Measurements from ENCODE around the gene SEMA4C.

DNA sequence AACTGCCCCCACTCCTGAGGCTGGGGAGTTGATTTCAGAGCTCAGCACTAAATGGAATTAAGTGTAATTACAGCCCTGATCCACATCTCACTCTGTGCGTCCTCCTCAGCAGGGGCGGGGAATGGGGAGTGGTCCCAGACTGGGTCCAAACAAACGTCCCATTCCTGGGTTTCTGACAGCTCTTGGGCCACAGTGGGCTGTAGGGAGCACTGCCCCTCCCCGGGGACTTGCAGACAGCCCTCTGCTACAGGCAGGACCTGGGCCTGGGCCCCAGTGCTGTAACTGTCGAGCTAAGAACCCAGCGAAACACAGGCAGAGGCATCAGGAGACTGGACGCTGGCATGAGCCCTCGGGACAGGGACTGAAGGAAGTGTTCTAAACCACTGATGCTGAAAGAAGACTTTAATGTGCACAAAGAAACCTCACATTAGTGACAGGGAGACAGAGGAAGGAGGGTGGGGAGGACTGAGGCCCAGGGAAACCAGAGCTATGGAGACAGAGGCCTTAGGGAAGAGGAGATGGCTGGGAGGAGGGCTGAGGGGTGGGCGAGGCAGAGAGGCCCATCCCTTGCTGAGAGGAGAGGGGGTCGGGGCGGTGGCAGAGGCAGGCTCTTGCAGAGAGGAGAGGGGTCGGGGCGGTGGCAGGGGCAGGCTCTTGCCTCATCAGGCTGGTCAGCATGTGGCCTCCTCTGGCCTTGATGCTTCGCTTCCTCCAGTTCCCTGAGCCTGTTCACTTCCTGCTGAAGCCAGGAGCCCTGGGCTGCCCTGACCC, 5.8 kb upstream of the SEMA4C start:
- TF ChIP-seq, protein P1, sequence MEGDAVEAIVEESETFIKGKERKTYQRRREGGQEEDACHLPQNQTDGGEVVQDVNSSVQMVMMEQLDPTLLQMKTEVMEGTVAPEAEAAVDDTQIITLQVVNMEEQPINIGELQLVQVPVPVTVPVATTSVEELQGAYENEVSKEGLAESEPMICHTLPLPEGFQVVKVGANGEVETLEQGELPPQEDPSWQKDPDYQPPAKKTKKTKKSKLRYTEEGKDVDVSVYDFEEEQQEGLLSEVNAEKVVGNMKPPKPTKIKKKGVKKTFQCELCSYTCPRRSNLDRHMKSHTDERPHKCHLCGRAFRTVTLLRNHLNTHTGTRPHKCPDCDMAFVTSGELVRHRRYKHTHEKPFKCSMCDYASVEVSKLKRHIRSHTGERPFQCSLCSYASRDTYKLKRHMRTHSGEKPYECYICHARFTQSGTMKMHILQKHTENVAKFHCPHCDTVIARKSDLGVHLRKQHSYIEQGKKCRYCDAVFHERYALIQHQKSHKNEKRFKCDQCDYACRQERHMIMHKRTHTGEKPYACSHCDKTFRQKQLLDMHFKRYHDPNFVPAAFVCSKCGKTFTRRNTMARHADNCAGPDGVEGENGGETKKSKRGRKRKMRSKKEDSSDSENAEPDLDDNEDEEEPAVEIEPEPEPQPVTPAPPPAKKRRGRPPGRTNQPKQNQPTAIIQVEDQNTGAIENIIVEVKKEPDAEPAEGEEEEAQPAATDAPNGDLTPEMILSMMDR (IDR thresholded peaks at IDR 0.05) = no peak
- TF ChIP-seq ZFX (IDR thresholded peaks at IDR 0.05; ENCODE audit: borderline replicate concordance) = no peak
